HCT116 (cell line): ENCODE data around the gene SLX9. TPM values are rescaled to one million over a fixed set of nuclear protein-coding genes. Genes with fewer than 3 reads are reported as not detected.

Source experiments
- ATAC-seq: fragments of 200-7000 bp; cut with Tn5 transposase; 2 replicates; pipeline ENCODE4 v1.9.1; 2020; ENCODE audit warnings: mild to moderate bottlenecking, moderate library complexity
- BruUV-seq: library from RNA; stranded (reverse); fragments of 400-500 nt; replicated peaks from 2 replicates; lab custom pipeline; 2021; lab: Mats Ljungman, UMichigan
- CTCF ChIA-PET: fragments of 300-600 bp; sonication (Branson Sonifier 250); formaldehyde crosslinking; loops from one replicate; lab custom pipeline; 2021; ENCODE audit warnings: antibody characterized with exemption; lab: Charles Lee
- POLR2A ChIA-PET: fragments of 300-600, 350-600 bp; sonication (Branson Sonifier 250); formaldehyde crosslinking; loops from one replicate; lab custom pipeline; 2021; ENCODE audit warnings: antibody characterized with exemption; lab: Charles Lee
- RAD21 ChIA-PET, 2 experiments: fragments of 300-600 bp; sonication (Branson Sonifier 250); formaldehyde crosslinking; loops; one replicate each; lab custom pipeline; 2023; ENCODE audit warnings: low total read pairs in 2 of 2; ENCODE audit not compliant: uncharacterized antibody in 2 of 2, unreplicated experiment in 2 of 2, low non-redundant PET in 1 of 2; lab: Charles Lee
- DNase-seq: peaks from one replicate; pipeline ENCODE4 v3.0.0-alpha.2; 2010; ENCODE audit warnings: low read depth, low spot score
- H2AFZ ChIP-seq: fragments of 200-600 bp; shearing (Covaris generic), sonication (generic); 2 replicates; pipeline ENCODE4 v1.6.1; 2017; ENCODE audit warnings: low read depth, mixed run types, mixed read lengths, antibody characterized with exemption, low read length; ENCODE audit not compliant: poor library complexity, severe bottlenecking
- H3K27ac ChIP-seq: 2 replicates; pipeline ENCODE4 v1.5.1; 2012; ENCODE audit warnings: low read depth, low read length
- H3K27me3 ChIP-seq: fragments of 200-600 bp; sonication (generic); 2 replicates; pipeline ENCODE4 v1.6.1; 2016; ENCODE audit warnings: mixed run types, low read length, mixed read lengths; ENCODE audit not compliant: insufficient read depth
- H3K36me3 ChIP-seq, 2 experiments: fragments of 200-500 bp in 1 of 2; fragments of 200-600 bp in 1 of 2; sonication (Bioruptor generic) in 1 of 2; sonication (generic) in 1 of 2; 2 replicates each; pipeline versions ENCODE4 v1.5.1 to v1.6.1; 2014 to 2016; ENCODE audit warnings: low read length in 2 of 2, inconsistent platforms in 1 of 2, mixed read lengths in 1 of 2, mixed run types in 1 of 2; ENCODE audit not compliant: insufficient read depth in 2 of 2, control insufficient read depth in 1 of 2
- H3K4me1 ChIP-seq, 2 experiments: fragments of 200-600 bp in 1 of 2; sonication (generic) in 1 of 2; 2 replicates each; pipeline versions ENCODE4 v1.5.1 to v1.6.1; 2012 to 2017; ENCODE audit warnings: low read length in 2 of 2, inconsistent platforms in 1 of 2, mild to moderate bottlenecking in 1 of 2, mixed read lengths in 1 of 2, mixed run types in 1 of 2, moderate library complexity in 1 of 2; ENCODE audit not compliant: insufficient read depth in 2 of 2, control insufficient read depth in 1 of 2
- H3K4me2 ChIP-seq: fragments of 200-600 bp; sonication (generic); 2 replicates; pipeline ENCODE4 v1.6.1; 2017; ENCODE audit warnings: mixed run types, low read length, mixed read lengths
- H3K4me3 ChIP-seq, 2 experiments: fragments of 200-600 bp in 1 of 2; sonication (generic) in 1 of 2; replicated peaks in 1 of 2; 2 replicates each; pipeline ENCODE4 v1.5.1; 2011 to 2016; ENCODE audit warnings: low read length in 2 of 2, control low read depth in 1 of 2, low read depth in 1 of 2, mild to moderate bottlenecking in 1 of 2, mixed read lengths in 1 of 2, mixed run types in 1 of 2
- H3K79me2 ChIP-seq: fragments of 200-600 bp; sonication (generic); 2 replicates; pipeline ENCODE4 v1.6.1; 2017; ENCODE audit warnings: mild to moderate bottlenecking, mixed run types, low read length, moderate library complexity, mixed read lengths; ENCODE audit not compliant: insufficient read depth
- H3K9ac ChIP-seq: fragments of 200-600 bp; sonication (generic); 2 replicates; pipeline ENCODE4 v1.6.1; 2016; ENCODE audit warnings: low read length, mixed read lengths
- H3K9me2 ChIP-seq: fragments of 200-600 bp; sonication (generic), shearing (Covaris generic); 2 replicates; pipeline ENCODE4 v1.6.1; 2017; ENCODE audit warnings: mixed run types, mild to moderate bottlenecking, moderate library complexity; ENCODE audit not compliant: insufficient read depth
- H3K9me3 ChIP-seq, 2 experiments: fragments of 200-500 bp in 1 of 2; fragments of 200-600 bp in 1 of 2; sonication (Bioruptor generic) in 1 of 2; sonication (generic) in 1 of 2; 2 replicates each; pipeline ENCODE4 v1.6.1; 2014 to 2017; ENCODE audit warnings: low read length in 2 of 2, mixed read lengths in 2 of 2, inconsistent platforms in 1 of 2, low read depth in 1 of 2, mild to moderate bottlenecking in 1 of 2, mixed run types in 1 of 2, moderate library complexity in 1 of 2; ENCODE audit not compliant: control insufficient read depth in 1 of 2, insufficient read depth in 1 of 2
- H4K20me1 ChIP-seq: fragments of 200-600 bp; sonication (generic), shearing (Covaris generic); 2 replicates; pipeline ENCODE4 v1.6.1; 2017; ENCODE audit warnings: mixed run types, mild to moderate bottlenecking, moderate library complexity; ENCODE audit not compliant: insufficient read depth
- CBX3 ChIP-seq: IDR thresholded peaks from 2 replicates; pipeline ENCODE4 v1.6.1; 2012; ENCODE audit warnings: low read depth
- CEBPB ChIP-seq: IDR thresholded peaks from 2 replicates; pipeline ENCODE4 v1.6.1; 2012; ENCODE audit warnings: low read depth
- EGR1 ChIP-seq: IDR thresholded peaks from 2 replicates; pipeline ENCODE4 v1.6.1; 2012; ENCODE audit warnings: low read depth
- EZH2 ChIP-seq: fragments of 200-600 bp; sonication (generic); IDR thresholded peaks from 2 replicates; pipeline ENCODE4 v1.6.1; 2017; ENCODE audit warnings: antibody characterized with exemption, mixed run types
- EZH2phosphoT487 ChIP-seq: fragments of 200-600 bp; IDR thresholded peaks from 2 replicates; pipeline ENCODE4 v1.6.1; 2018; ENCODE audit warnings: antibody characterized with exemption, borderline replicate concordance
- FOSL1 ChIP-seq: IDR thresholded peaks from 2 replicates; pipeline ENCODE4 v1.6.1; 2012; ENCODE audit warnings: low read depth
- JUND ChIP-seq: IDR thresholded peaks from 2 replicates; pipeline ENCODE4 v1.6.1; 2012
- POLR2AphosphoS5 ChIP-seq: IDR thresholded peaks from 2 replicates; pipeline ENCODE4 v1.6.1; 2011; ENCODE audit warnings: mild to moderate bottlenecking, low read depth, low read length, moderate library complexity
- RAD21 ChIP-seq: IDR thresholded peaks from 2 replicates; pipeline ENCODE4 v1.6.1; 2012; ENCODE audit warnings: low read depth, mild to moderate bottlenecking
- SIN3A ChIP-seq: IDR thresholded peaks from 2 replicates; pipeline ENCODE4 v1.6.1; 2012; ENCODE audit warnings: low read depth
- SRF ChIP-seq: IDR thresholded peaks from 2 replicates; pipeline ENCODE4 v1.6.1; 2012; ENCODE audit warnings: low read depth
- TCF7L2 ChIP-seq: IDR thresholded peaks from 2 replicates; pipeline ENCODE4 v1.7.0; 2011; ENCODE audit warnings: borderline replicate concordance, inconsistent platforms; ENCODE audit not compliant: insufficient read depth, insufficient read length; ENCODE audit errors: extremely low read depth
- YY1 ChIP-seq: IDR thresholded peaks from 2 replicates; pipeline ENCODE4 v1.6.1; 2011; ENCODE audit warnings: low read length, low read depth, moderate library complexity, mild to moderate bottlenecking; ENCODE audit not compliant: insufficient replicate concordance; ENCODE audit errors: extremely low read depth
- ZFX ChIP-seq: fragments of 450-650 bp; IDR thresholded peaks from 2 replicates; pipeline ENCODE4 v1.6.1; 2017
- ZNF274 ChIP-seq: fragments of 200-500 bp; sonication (Bioruptor generic); IDR thresholded peaks from 2 replicates; pipeline ENCODE4 v1.6.1; 2014; ENCODE audit warnings: mild to moderate bottlenecking, low read depth, low read length, inconsistent platforms
- intact Hi-C: fragments of 100-400 bp; cut with micrococcal nuclease; formaldehyde crosslinking; loops from 2 replicates; pipeline ENCODE4 v1.10.0; 2022
- total RNA-seq: library from RNA; stranded (reverse); gene quantifications from one replicate; pipeline ENCODE4 v1.2.1, GENCODE V29; 2021; ENCODE audit not compliant: unreplicated experiment
- TF ChIP-seq, protein P1 (sequence below): IDR thresholded peaks from 2 replicates; pipeline ENCODE4 v1.6.1; 2012
- TF ChIP-seq, protein P2 (sequence below): IDR thresholded peaks from 2 replicates; pipeline ENCODE4 v1.6.1; 2012; ENCODE audit warnings: low read depth
- TF ChIP-seq, protein P3 (sequence below), 3 experiments: fragments of 200-600 bp in 1 of 3; sonication (generic) in 1 of 3; IDR thresholded peaks in 2 of 3; conservative IDR thresholded peaks in 1 of 3; 2 replicates each; pipeline ENCODE4 v1.5.1; 2012 to 2017; ENCODE audit warnings: low read depth in 2 of 3, low read length in 2 of 3, antibody characterized with exemption in 1 of 3, borderline replicate concordance in 1 of 3, control low read depth in 1 of 3, mild to moderate bottlenecking in 1 of 3, mixed read lengths in 1 of 3, mixed run types in 1 of 3, moderate library complexity in 1 of 3; ENCODE audit not compliant: insufficient read depth in 1 of 3
- TF ChIP-seq, protein P4 (sequence below): IDR thresholded peaks from 2 replicates; pipeline ENCODE4 v1.6.1; 2012

Gene SLX9
- total RNA-seq, 1 experiment from 2014 or later = 61.9 TPM

DNA sequence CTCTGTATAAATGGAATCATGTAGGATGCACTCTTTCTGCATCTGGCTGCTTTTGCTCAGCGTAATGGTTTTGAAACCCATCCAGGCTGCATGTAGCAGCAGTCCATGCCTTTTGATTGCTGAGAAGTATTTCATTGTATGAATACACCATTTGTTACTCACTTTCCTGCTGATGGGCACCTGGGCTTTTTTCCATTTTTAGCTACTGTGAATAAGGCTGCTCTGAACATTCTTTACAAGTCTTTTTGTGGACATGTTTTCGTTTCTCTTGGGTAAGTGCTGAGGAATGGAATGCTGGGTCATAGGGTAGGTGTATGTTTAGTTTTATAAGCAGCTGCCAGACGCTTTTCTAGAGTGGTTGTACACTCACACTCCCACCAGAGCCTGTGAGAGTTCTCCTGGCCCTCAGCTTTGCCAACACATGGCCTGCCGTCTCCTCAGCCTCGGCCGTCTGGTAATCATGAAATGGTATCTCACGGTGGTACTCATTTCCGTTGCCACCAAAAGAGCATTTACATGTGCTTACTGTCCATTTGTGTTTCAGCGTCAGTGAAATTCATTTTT is 22.7 kb downstream of the SLX9 start:
- RAD21 ChIA-PET = no interaction called here

DNA sequence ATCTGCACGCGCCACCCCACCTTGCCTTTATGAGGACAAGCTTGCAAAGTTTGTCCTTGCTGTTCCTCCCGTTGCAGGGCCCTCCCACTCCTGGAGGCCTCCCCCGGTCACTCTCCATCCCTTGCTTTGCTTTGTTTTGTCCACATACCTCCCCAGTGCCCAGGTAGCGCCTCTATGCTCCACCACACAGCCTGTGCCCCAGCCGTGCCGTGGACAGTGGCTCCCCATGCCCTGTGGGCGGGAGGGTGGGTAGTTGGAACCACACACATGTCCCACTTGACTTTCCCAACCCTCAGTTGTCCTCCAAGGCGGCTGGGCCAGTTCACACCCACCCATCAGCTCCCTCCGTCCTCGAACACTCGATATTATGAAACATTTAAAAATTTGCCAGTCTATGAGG is 24.6 kb downstream of the SLX9 start:
- no peaks in the 10 kb centered on the region for H3K4me1 ChIP-seq
- peaks cover 14 to 42% of the 10 kb centered on the region in 2 experiments for H3K36me3 ChIP-seq
- H3K9ac ChIP-seq = no peak overlapping the region
- ChIA-PET POLR2A (no interaction called here), RAD21 (no interaction called here), CTCF (no interaction called here)
- H3K27me3 ChIP-seq = no peaks in the 10 kb centered on the region
- no peaks in the 10 kb centered on the region for H4K20me1 ChIP-seq
- DNase-seq (no peak), ATAC-seq (no peak)
- H3K27ac ChIP-seq = no peak overlapping the region
- no peak overlapping the region for H3K4me3 ChIP-seq
- BruUV-seq = no TSS peak
- H3K9me3 ChIP-seq = no peaks in the 10 kb centered on the region
- intact Hi-C loops = no loop called here
- no peak overlapping the region for H3K4me2 ChIP-seq
- H3K9me2 ChIP-seq = no peaks in the 10 kb centered on the region
- peaks cover 54% of the 10 kb centered on the region for H3K79me2 ChIP-seq
- no peak overlapping the region for H2AFZ ChIP-seq
- TF ChIP-seq ZNF274 (no peak), EGR1 (no peak), EZH2 (no peak), ZFX (no peak), CEBPB (no peak), JUND (no peak), RAD21 (no peak), EZH2phosphoT487 (no peak), SRF (no peak), CBX3 (no peak)
- TF ChIP-seq, protein P1, sequence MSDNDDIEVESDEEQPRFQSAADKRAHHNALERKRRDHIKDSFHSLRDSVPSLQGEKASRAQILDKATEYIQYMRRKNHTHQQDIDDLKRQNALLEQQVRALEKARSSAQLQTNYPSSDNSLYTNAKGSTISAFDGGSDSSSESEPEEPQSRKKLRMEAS = no peak
- TF ChIP-seq, protein P2, sequence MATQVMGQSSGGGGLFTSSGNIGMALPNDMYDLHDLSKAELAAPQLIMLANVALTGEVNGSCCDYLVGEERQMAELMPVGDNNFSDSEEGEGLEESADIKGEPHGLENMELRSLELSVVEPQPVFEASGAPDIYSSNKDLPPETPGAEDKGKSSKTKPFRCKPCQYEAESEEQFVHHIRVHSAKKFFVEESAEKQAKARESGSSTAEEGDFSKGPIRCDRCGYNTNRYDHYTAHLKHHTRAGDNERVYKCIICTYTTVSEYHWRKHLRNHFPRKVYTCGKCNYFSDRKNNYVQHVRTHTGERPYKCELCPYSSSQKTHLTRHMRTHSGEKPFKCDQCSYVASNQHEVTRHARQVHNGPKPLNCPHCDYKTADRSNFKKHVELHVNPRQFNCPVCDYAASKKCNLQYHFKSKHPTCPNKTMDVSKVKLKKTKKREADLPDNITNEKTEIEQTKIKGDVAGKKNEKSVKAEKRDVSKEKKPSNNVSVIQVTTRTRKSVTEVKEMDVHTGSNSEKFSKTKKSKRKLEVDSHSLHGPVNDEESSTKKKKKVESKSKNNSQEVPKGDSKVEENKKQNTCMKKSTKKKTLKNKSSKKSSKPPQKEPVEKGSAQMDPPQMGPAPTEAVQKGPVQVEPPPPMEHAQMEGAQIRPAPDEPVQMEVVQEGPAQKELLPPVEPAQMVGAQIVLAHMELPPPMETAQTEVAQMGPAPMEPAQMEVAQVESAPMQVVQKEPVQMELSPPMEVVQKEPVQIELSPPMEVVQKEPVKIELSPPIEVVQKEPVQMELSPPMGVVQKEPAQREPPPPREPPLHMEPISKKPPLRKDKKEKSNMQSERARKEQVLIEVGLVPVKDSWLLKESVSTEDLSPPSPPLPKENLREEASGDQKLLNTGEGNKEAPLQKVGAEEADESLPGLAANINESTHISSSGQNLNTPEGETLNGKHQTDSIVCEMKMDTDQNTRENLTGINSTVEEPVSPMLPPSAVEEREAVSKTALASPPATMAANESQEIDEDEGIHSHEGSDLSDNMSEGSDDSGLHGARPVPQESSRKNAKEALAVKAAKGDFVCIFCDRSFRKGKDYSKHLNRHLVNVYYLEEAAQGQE = no peak
- TF ChIP-seq, protein P3, sequence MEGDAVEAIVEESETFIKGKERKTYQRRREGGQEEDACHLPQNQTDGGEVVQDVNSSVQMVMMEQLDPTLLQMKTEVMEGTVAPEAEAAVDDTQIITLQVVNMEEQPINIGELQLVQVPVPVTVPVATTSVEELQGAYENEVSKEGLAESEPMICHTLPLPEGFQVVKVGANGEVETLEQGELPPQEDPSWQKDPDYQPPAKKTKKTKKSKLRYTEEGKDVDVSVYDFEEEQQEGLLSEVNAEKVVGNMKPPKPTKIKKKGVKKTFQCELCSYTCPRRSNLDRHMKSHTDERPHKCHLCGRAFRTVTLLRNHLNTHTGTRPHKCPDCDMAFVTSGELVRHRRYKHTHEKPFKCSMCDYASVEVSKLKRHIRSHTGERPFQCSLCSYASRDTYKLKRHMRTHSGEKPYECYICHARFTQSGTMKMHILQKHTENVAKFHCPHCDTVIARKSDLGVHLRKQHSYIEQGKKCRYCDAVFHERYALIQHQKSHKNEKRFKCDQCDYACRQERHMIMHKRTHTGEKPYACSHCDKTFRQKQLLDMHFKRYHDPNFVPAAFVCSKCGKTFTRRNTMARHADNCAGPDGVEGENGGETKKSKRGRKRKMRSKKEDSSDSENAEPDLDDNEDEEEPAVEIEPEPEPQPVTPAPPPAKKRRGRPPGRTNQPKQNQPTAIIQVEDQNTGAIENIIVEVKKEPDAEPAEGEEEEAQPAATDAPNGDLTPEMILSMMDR (IDR thresholded peaks at IDR 0.05 in 2 of 3, conservative IDR thresholded peaks at IDR 0.05 in 1 of 3; ENCODE audit: borderline replicate concordance in 1 of 3, insufficient read depth in 1 of 3, low read depth in 2 of 3, low read length in 2 of 3) = no peak
- TF ChIP-seq, protein P4, sequence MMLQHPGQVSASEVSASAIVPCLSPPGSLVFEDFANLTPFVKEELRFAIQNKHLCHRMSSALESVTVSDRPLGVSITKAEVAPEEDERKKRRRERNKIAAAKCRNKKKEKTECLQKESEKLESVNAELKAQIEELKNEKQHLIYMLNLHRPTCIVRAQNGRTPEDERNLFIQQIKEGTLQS = no peak

More for the DNA sequence above, 22.7 kb downstream of the SLX9 start:
- Histone ChIP-seq H3K79me2 (peaks cover 69% of the 10 kb centered on the region), H3K4me2 (no peak overlapping the region), H3K9ac (no peak overlapping the region), H4K20me1 (no peaks in the 10 kb centered on the region), H3K9me2 (no peaks in the 10 kb centered on the region), H3K36me3 (peaks cover 14 to 41% of the 10 kb centered on the region in 2 experiments), H3K4me3 (no peak overlapping the region), H3K27ac (no peak overlapping the region), H3K4me1 (no peaks in the 10 kb centered on the region), H2AFZ (no peak overlapping the region), H3K9me3 (no peaks in the 10 kb centered on the region), H3K27me3 (no peaks in the 10 kb centered on the region)
- intact Hi-C loops = no loop called here
- ATAC-seq (no peak), DNase-seq (no peak)
- CTCF ChIA-PET = no interaction called here
- TF ChIP-seq FOSL1 (no peak), ZFX (no peak), POLR2AphosphoS5 (no peak), TCF7L2 (no peak), SIN3A (no peak), EZH2phosphoT487 (no peak), YY1 (no peak)
- POLR2A ChIA-PET = no interaction called here
- no TSS peak for BruUV-seq
